ENCODE data around the gene ANTXR2.
A peak's percentile ranks its signal among the peaks of the same experiment; 100 is the strongest.

Gene ANTXR2

DNA sequence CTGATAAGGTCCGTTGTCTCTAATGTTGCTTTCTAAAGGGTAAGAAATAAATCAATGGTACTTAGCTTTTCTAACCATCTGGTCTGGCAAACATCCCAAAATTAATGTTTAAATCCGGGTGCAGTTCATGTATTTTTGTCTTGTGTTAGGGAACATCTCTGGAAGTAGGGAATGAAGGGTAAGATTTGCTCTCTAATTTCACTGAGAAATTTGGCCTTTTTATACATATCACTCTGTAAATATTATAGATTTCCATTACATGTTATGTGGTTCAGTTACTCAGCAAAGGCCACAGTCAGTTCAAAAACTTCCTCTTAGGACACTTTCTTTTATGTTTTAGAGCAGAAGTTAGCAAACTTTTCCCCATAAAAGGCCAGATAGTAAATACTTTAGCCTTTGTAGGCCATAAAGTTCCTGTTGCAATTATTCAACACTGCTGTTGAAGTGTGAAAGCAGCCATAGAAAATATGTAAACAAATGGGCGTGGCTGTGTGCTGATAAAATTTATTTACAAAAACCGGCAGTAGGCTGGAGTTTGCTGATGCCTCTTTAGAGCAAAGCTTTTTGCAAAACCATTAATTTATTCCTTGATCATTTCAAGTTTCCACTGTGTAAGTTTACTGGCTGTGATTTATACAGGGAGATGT, 218.1 kb downstream of the ANTXR2 start:
- DNase-seq: peak; percentile 70

DNA sequence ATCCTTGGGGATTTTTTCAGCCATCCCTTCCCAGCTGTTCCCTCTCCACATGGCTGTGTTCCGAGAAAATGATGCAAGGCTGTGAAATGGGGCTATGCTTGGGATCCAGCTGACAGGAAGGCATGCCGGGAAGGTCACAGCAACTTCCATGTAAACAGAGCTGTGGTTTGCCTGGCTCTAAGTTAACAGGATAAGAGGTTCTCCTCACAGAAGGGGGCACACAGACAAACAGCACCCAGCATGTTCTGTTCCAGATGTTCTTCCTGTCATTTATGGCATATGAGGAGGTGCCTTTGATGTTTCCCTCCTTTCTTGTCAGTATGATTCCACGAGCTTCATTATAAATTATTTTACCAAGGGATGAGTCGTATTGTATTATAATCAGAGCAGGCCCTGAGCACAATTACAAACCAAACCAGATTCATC, 220.7 kb downstream of the ANTXR2 start:
- no peak for DNase-seq

DNA sequence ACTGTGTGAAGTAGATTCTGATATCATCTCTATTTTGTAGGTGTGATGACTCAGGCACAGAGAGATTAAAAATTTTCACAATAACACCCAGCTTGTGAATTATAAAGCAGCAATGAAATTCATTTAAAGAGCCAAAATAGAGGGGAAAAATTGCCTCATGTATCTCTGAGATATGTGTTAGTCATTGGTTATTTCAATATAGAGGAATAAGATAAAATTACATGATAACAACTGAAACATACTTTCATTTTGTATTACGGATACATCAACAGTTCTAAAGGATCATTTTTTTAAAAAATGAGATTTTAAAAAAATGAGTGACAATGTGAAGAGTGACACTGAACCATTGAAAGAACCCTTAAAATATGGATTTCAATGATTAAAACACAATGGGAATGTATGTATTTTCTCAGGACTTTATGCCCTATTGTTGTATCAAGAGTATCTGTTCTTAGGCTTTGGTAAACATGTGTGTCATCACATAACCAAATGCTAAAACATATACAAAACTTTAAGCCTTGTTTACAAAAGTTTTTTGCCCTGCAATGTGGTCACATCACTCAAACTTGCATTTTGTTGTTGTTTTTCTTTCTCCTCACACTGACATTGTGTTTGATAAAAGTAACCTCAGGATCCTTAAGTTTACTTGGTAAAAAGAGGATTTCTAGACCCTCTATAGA, 221.3 kb downstream of the ANTXR2 start:
- no peak for DNase-seq
